Lung (tissue), 12 donors: ENCODE measurements around the gene IMPDH2. TPM values are rescaled to one million over a fixed set of nuclear protein-coding genes. Genes with fewer than 3 reads are reported as not detected.

Experiments used
- ATAC-seq: fragments of 200-7000 bp; cut with Tn5 transposase; one replicate; pipeline ENCODE4 v1.9.1; 2020; ENCODE audit warnings: moderate number of reproducible peaks; ENCODE audit not compliant: insufficient read depth, low FRiP score
- DNase-seq, 3 donors: peaks; one replicate each; pipeline ENCODE4 v3.0.0-alpha.2; 2013 to 2017
- H3K27ac ChIP-seq, 2 donors: one replicate each; pipeline ENCODE4 v1.5.1; 2013; ENCODE audit warnings: mild to moderate bottlenecking in 2 of 2, moderate library complexity in 2 of 2, control low read depth in 1 of 2, inconsistent platforms in 1 of 2, low read depth in 1 of 2, low read length in 1 of 2
- H3K27me3 ChIP-seq, 3 donors: one replicate each; pipeline ENCODE4 v1.5.1; 2013; ENCODE audit warnings: low read length in 2 of 3; ENCODE audit not compliant: control insufficient read depth in 3 of 3, insufficient read depth in 3 of 3
- H3K36me3 ChIP-seq, 4 donors: one replicate each; pipeline ENCODE4 v1.5.1; 2013; ENCODE audit warnings: low read length in 4 of 4, mild to moderate bottlenecking in 1 of 4, moderate library complexity in 1 of 4; ENCODE audit not compliant: control insufficient read depth in 4 of 4, insufficient read depth in 4 of 4
- H3K4me1 ChIP-seq, 5 donors: one replicate each; pipeline ENCODE4 v1.5.1; 2013; ENCODE audit warnings: low read length in 5 of 5, mild to moderate bottlenecking in 2 of 5, moderate library complexity in 1 of 5; ENCODE audit not compliant: control insufficient read depth in 5 of 5, insufficient read depth in 5 of 5
- H3K4me3 ChIP-seq: one replicate; pipeline ENCODE4 v1.5.1; 2013; ENCODE audit warnings: mild to moderate bottlenecking, control low read depth, moderate library complexity
- H3K9ac ChIP-seq, 2 donors: one replicate each; pipeline ENCODE4 v1.5.1; 2013; ENCODE audit warnings: low read length in 2 of 2, control low read depth in 1 of 2; ENCODE audit not compliant: insufficient read depth in 1 of 2
- H3K9me3 ChIP-seq, 4 donors: one replicate each; pipeline ENCODE4 v1.5.1; 2013; ENCODE audit warnings: low read length in 3 of 4, mild to moderate bottlenecking in 1 of 4, moderate library complexity in 1 of 4; ENCODE audit not compliant: control insufficient read depth in 4 of 4, insufficient read depth in 3 of 4
- WGBS, 2 donors: extraction: QIAGEN DNeasy Blood & Tissue Kit; methylation state at CpG; one replicate each; pipeline ENCODE4 v1.1.7; 2013; 5-methylcytosine and 5-hydroxymethylcytosine counted together
- polyA plus RNA-seq, 2 donors: library from polyadenylated mRNA; stranded (reverse); fragments of 200-250 nt; gene quantifications; one replicate each; pipeline ENCODE4 v1.2.1, GENCODE V29; 2013
- total RNA-seq, 2 donors: library from RNA; depleted of rRNA in 1 of 2; stranded (reverse); fragments of >200 nt in 1 of 2; gene quantifications; one replicate each; pipeline ENCODE4 v1.2.1, GENCODE V29; 2014 to 2021
- TF ChIP-seq, protein P1 (sequence below): IDR thresholded peaks from 2 replicates; pipeline ENCODE4 v1.5.1; 2012; ENCODE audit warnings: mild to moderate bottlenecking; ENCODE audit errors: control extremely low read depth, extremely low read depth
- donor health status: control.
- donor health status: control.
- donor health status: Bipolar disorder and iron deficiency.
- donor health status: healthy.
- donor health status: DM: yes; HTN: yes; CAD: no.

The IMPDH2 gene
- total and polyA plus RNA-seq, 4 donors: 129 to 216 (median 160) TPM

DNA sequence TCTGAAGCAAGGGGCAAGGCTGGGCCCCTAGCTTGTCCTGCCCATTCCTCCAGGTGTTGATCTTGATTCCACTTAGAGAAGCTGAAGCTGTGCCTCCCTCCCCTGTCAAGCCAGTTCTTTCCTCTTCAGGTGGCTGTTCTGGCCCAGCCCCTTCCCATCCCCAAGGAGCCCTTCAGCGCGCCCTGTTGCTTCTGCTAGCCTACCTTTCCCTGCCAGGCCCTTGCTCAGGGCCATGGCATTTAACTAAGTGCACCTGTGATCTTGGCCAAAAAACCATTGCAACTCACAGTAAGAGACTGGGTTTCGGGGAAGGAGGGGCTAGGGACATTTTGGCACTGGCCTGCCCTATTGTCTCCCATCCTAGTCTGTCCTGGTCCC lies 23.9 kb downstream of the IMPDH2 start:
- H3K9ac ChIP-seq: no peak overlapping the region
- H3K4me1 ChIP-seq: peaks cover 0 to 14% (median 2%) of the 10 kb centered on the region in 5 donors
- no peak overlapping the region for H3K27ac ChIP-seq
- ATAC-seq: no peak
- no peak for DNase-seq
- no peak overlapping the region for H3K4me3 ChIP-seq
- no peaks in the 10 kb centered on the region for H3K9me3 ChIP-seq
- H3K36me3 ChIP-seq: no peaks in the 10 kb centered on the region
- TF ChIP-seq, protein P1, sequence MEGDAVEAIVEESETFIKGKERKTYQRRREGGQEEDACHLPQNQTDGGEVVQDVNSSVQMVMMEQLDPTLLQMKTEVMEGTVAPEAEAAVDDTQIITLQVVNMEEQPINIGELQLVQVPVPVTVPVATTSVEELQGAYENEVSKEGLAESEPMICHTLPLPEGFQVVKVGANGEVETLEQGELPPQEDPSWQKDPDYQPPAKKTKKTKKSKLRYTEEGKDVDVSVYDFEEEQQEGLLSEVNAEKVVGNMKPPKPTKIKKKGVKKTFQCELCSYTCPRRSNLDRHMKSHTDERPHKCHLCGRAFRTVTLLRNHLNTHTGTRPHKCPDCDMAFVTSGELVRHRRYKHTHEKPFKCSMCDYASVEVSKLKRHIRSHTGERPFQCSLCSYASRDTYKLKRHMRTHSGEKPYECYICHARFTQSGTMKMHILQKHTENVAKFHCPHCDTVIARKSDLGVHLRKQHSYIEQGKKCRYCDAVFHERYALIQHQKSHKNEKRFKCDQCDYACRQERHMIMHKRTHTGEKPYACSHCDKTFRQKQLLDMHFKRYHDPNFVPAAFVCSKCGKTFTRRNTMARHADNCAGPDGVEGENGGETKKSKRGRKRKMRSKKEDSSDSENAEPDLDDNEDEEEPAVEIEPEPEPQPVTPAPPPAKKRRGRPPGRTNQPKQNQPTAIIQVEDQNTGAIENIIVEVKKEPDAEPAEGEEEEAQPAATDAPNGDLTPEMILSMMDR: no peak
- WGBS, 2 donors: 97% methylated on average over 3 of the region's 3 CpGs
- H3K27me3 ChIP-seq: no peaks in the 10 kb centered on the region

DNA sequence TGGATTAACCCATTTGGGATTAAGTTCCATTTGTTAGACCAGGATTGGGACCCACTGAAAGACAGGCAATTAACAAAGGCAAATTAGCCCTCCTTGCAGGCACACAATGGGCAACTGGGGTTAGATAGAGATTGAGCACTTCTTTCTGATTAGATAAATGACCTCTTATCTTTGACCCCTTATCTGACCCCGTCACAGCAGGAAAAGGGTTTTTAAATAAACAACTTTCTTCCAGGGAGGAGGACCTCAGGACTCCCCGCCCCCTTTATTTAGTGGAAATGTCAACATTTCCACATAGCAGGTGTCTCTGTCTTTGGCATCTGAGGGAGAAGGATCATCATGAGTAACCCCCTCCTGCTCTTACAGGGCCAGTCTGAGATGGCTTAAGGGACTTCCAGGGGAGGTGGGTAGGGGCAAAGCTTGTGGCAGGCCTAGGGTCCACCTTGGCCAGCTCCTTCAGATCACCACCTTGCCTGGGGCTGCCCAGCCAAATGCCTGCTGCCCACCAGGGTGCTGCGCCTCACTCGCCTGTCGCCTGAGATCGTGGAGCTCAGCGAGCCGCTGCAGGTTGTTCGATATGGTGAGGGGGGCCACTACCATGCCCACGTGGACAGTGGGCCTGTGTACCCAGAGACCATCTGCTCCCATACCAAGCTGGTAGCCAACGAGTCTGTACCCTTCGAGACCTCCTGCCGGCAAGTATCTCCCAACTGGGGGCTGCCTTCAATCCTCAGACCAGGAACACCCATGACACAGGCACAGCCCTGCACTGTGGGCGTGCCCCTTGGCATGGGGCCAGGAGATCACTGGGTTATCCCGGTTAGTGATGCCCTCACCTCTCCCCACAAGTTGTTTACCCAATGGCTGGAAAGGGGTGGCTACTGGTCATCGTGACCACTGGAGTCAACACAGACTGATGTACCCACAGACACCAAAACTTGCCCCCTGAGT lies 24.6 kb downstream of the IMPDH2 start:
- ATAC-seq (no peak), DNase-seq (no peak)
- TF ChIP-seq, protein P1: no peak
- Histone ChIP-seq H3K4me1 (peaks cover 0 to 14% (median 2%) of the 10 kb centered on the region in 5 donors), H3K27me3 (no peaks in the 10 kb centered on the region), H3K9me3 (no peaks in the 10 kb centered on the region), H3K4me3 (no peak overlapping the region), H3K36me3 (no peaks in the 10 kb centered on the region), H3K9ac (no peak overlapping the region), H3K27ac (no peak overlapping the region)
- 87 to 91% methylated on average over 16 of the region's 16 CpGs for WGBS, 2 donors

DNA sequence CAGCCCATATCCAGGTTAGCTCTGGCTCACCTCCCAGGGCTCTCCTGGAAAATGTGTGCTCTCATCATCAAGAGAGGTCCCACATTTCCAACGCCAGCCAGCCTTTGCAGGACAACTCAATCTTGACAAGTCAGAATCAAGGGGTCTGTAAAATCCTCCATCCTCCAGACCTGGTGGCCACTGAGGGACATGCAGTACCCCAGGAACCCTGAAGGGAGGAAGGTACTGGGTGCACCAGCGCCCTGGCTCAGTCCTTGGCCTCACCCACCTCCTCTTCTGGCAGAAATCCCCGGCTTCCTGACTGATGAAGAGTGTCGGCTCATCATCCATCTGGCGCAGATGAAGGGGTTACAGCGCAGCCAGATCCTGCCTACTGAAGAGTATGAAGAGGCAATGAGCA lies 28.0 kb downstream of the IMPDH2 start:
- H3K4me1 ChIP-seq: peaks cover 0 to 9% (median 3%) of the 10 kb centered on the region in 5 donors
- no peak for ATAC-seq
- TF ChIP-seq, protein P1: no peak
- H3K27ac ChIP-seq: no peak overlapping the region
- no peak overlapping the region for H3K4me3 ChIP-seq
- H3K27me3 ChIP-seq: no peaks in the 10 kb centered on the region
- DNase-seq: no peak
- no peak overlapping the region for H3K9ac ChIP-seq
- peaks cover 0 to 7% (median 1%) of the 10 kb centered on the region in 4 donors for H3K36me3 ChIP-seq
- H3K9me3 ChIP-seq: no peaks in the 10 kb centered on the region
- WGBS, 2 donors: 89 to 91% methylated on average over 6 of the region's 6 CpGs
